Peyer's patch (tissue), 4 donors: Measurements from ENCODE around the gene CTNND1. TPM values are rescaled to one million over a fixed set of nuclear protein-coding genes. Genes with fewer than 3 reads are reported as not detected.

Experiments
- DNase-seq, 3 donors: peaks; one replicate each; pipeline ENCODE4 v3.0.0-alpha.2; 2017 to 2019
- H3K27ac ChIP-seq, 4 donors: fragments of 200-600 bp; sonication (generic); one replicate each; pipeline ENCODE4 v1.5.1; 2016 to 2019
- H3K27me3 ChIP-seq, 2 donors: fragments of 200-600 bp; sonication (generic); one replicate each; pipeline ENCODE4 v1.5.1; 2019
- H3K36me3 ChIP-seq, 3 donors: fragments of 200-600 bp; sonication (generic); one replicate each; pipeline ENCODE4 v1.5.1; 2016 to 2019
- H3K4me1 ChIP-seq, 4 donors: fragments of 200-600 bp; sonication (generic); one replicate each; pipeline ENCODE4 v1.5.1; 2016 to 2019
- H3K4me3 ChIP-seq, 4 donors: fragments of 200-600 bp; sonication (generic); 1 replicate in 3 of 4; 2 replicates in 1 of 4; pipeline ENCODE4 v1.5.1; 2016 to 2019; ENCODE audit warnings: mild to moderate bottlenecking in 1 of 4
- H3K9me3 ChIP-seq, 4 donors: fragments of 200-600 bp; sonication (generic); one replicate each; pipeline ENCODE4 v1.5.1; 2016 to 2019; ENCODE audit warnings: mild to moderate bottlenecking in 1 of 4
- CTCF ChIP-seq, 6 experiments: fragments of 450-650 bp in 4 of 6; fragments of 200-600 bp in 2 of 6; sonication (generic) in 1 of 6; IDR thresholded peaks; one replicate each; pipeline ENCODE4 v1.5.1; 2017 to 2019; ENCODE audit warnings: antibody characterized with exemption in 6 of 6, mild to moderate bottlenecking in 3 of 6, moderate library complexity in 1 of 6
- POLR2A ChIP-seq, 2 donors: fragments of 450-650 bp; IDR thresholded peaks; one replicate each; pipeline ENCODE4 v1.5.1; 2017; ENCODE audit warnings: antibody characterized with exemption in 2 of 2, mild to moderate bottlenecking in 2 of 2, moderate library complexity in 2 of 2
- total RNA-seq, 4 donors: library from RNA; depleted of rRNA; stranded (reverse); fragments of >200 nt; gene quantifications; one replicate each; pipeline ENCODE4 v1.1.0, GENCODE V29; 2016

CTNND1 gene
- total RNA-seq, 4 donors from 2014 or later, result 205 to 366 (median 346) TPM

DNA sequence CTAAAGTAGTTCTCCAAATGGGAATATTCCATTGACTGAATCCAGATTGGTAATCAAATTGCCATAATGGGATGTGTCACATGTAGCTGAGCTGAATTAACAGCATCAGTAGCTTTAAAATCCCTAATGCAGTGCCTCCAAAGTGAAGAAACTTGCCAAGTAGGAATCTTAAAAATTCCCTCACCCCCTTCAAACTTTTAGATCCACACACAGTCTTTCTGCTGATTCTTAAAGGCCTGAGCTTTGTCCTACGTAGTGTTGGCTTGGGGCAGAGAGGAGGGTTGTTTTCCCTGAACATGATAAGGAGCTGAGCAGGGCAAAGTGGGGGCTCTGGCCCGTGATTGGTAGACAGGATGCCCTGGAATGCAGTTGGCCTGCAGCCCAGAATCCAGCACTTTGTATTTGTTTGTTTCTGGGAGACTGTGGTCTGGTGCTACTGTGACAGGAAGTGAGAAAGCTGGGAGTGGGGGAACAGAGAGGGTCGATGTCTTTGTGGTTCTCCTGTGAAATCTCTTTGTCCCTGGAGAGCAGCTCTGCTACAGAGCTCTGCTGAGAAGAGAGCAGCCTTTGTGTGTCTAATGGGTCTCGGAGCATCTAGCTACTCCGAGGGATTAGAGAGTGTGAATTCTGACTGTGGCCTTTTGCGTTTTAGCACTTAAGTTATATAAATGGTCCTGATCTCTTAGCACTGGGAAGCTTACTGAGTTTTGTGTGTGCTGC is 16.9 kb downstream of the CTNND1 start:
- H3K36me3 ChIP-seq, result no peaks in the 10 kb centered on the region
- H3K9me3 ChIP-seq, result no peaks in the 10 kb centered on the region
- H3K27me3 ChIP-seq, result no peaks in the 10 kb centered on the region
- peak overlapping the region; percentile 46 to 91 (median 84) for H3K27ac ChIP-seq
- H3K4me3 ChIP-seq, result peak overlapping the region in 2 of 4 donors; percentile 28 to 41
- peak in 1 of 2 donors; percentile 50 for TF ChIP-seq POLR2A (IDR thresholded peaks at IDR 0.05)
- TF ChIP-seq CTCF (IDR thresholded peaks at IDR 0.05), result no peak
- H3K4me1 ChIP-seq, result peaks cover 0 to 94% (median 12%) of the 10 kb centered on the region in 4 donors
- DNase-seq, result peak; percentile 45 to 91 (median 89)

GRCh38 chr11:57779276-57779675 is 17.7 kb downstream of the CTNND1 start:
- DNase-seq, result no peak
- no peaks in the 10 kb centered on the region for H3K27me3 ChIP-seq
- H3K9me3 ChIP-seq, result no peaks in the 10 kb centered on the region
- peak overlapping the region; percentile 25 to 91 (median 84) for H3K27ac ChIP-seq
- peak overlapping the region in 2 of 4 donors; percentile 28 to 41 for H3K4me3 ChIP-seq
- H3K4me1 ChIP-seq, result peaks cover 0 to 98% (median 12%) of the 10 kb centered on the region in 4 donors
- H3K36me3 ChIP-seq, result no peaks in the 10 kb centered on the region
- TF ChIP-seq CTCF (IDR thresholded peaks at IDR 0.05) (peak in 3 of 6 experiments; percentile 15 to 30 (median 28)), POLR2A (IDR thresholded peaks at IDR 0.05) (no peak)

- Histone ChIP-seq H3K4me1 (peaks cover 0 to 98% (median 19%) of the 10 kb centered on the region in 4 donors), H3K27ac (peak overlapping the region in 3 of 4 donors; percentile 80 to 91 (median 88)), H3K4me3 (no peak overlapping the region), H3K9me3 (no peaks in the 10 kb centered on the region), H3K36me3 (no peaks in the 10 kb centered on the region), H3K27me3 (no peaks in the 10 kb centered on the region)
- DNase-seq, result peak in 2 of 3 donors; percentile 68 to 78
- TF ChIP-seq POLR2A (IDR thresholded peaks at IDR 0.05), result peak in 1 of 2 donors; percentile 33
- peak in 1 of 6 experiments; percentile 16 for TF ChIP-seq CTCF (IDR thresholded peaks at IDR 0.05)
Observed at GRCh38 chr11:57781529-57781943, 19.9 kb downstream of the CTNND1 start.

GRCh38 chr11:57785072-57785471 is 23.5 kb downstream of the CTNND1 start:
- Histone ChIP-seq H3K27me3 (no peaks in the 10 kb centered on the region), H3K4me1 (peaks cover 0 to 99% (median 19%) of the 10 kb centered on the region in 4 donors), H3K27ac (peak overlapping the region in 3 of 4 donors; percentile 12 to 79 (median 34)), H3K9me3 (no peaks in the 10 kb centered on the region), H3K36me3 (no peaks in the 10 kb centered on the region), H3K4me3 (no peak overlapping the region)
- TF ChIP-seq POLR2A (IDR thresholded peaks at IDR 0.05), result no peak
- DNase-seq, result no peak

DNA sequence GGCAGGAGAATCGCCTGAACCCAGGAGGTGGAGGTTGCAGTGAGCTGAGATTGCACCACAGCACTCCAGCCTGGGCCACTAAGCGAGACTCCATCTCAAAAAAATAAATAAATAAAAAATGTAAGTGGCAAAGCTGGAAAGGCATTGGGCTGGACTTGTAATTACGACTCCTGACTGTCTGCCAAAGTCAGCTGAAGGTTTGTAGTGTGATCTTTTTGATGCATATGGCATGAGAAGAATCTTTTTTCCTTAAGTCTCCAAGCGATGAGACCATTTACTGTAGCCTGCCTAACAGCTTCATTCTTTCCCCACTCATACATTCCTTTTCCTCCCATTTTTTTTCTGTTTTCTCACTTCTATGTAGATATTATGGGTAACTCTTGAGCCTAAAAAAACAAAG is 24.8 kb downstream of the CTNND1 start:
- Histone ChIP-seq H3K27ac (peak overlapping the region in 3 of 4 donors; percentile 50 to 79 (median 74)), H3K36me3 (no peaks in the 10 kb centered on the region), H3K4me3 (no peak overlapping the region), H3K4me1 (peaks cover 0 to 94% (median 22%) of the 10 kb centered on the region in 4 donors), H3K9me3 (no peaks in the 10 kb centered on the region), H3K27me3 (no peaks in the 10 kb centered on the region)
- TF ChIP-seq POLR2A (IDR thresholded peaks at IDR 0.05) (no peak), CTCF (IDR thresholded peaks at IDR 0.05) (no peak)
- DNase-seq, result no peak

- H3K4me3 ChIP-seq, result no peak overlapping the region
- H3K27me3 ChIP-seq, result no peaks in the 10 kb centered on the region
- peak overlapping the region in 3 of 4 donors; percentile 50 to 79 (median 74) for H3K27ac ChIP-seq
- TF ChIP-seq CTCF (IDR thresholded peaks at IDR 0.05) (no peak), POLR2A (IDR thresholded peaks at IDR 0.05) (no peak)
- H3K9me3 ChIP-seq, result no peaks in the 10 kb centered on the region
- H3K36me3 ChIP-seq, result no peaks in the 10 kb centered on the region
- H3K4me1 ChIP-seq, result peaks cover 0 to 94% (median 25%) of the 10 kb centered on the region in 4 donors
- DNase-seq, result no peak
Observed at GRCh38 chr11:57787006-57787604, 25.5 kb downstream of the CTNND1 start.
